KMS-11 (cell line): ENCODE data around the gene KIF26B.

Source experiments
- H2AFZ ChIP-seq: fragments of 200-600 bp; sonication (generic); 2 replicates; pipeline ENCODE4 v1.6.1; 2016; ENCODE audit warnings: antibody characterized with exemption, mixed run types, low read depth
- H3K27ac ChIP-seq: fragments of 200-600 bp; sonication (generic); 2 replicates; pipeline ENCODE4 v1.6.1; 2016; ENCODE audit warnings: mild to moderate bottlenecking, mixed run types
- H3K27me3 ChIP-seq: fragments of 200-600 bp; sonication (generic); 2 replicates; pipeline ENCODE4 v1.6.1; 2017; ENCODE audit warnings: mild to moderate bottlenecking, low read depth, mixed run types, moderate library complexity; ENCODE audit not compliant: insufficient read depth
- H3K36me3 ChIP-seq: fragments of 200-600 bp; sonication (generic); 2 replicates; pipeline ENCODE4 v1.6.1; 2017; ENCODE audit warnings: mild to moderate bottlenecking, mixed run types; ENCODE audit not compliant: insufficient read depth
- H3K4me1 ChIP-seq: fragments of 200-600 bp; sonication (generic); 2 replicates; pipeline ENCODE4 v1.6.1; 2016; ENCODE audit warnings: mild to moderate bottlenecking, low read depth, mixed run types; ENCODE audit not compliant: poor library complexity, severe bottlenecking
- H3K4me2 ChIP-seq: fragments of 200-600 bp; sonication (generic); 2 replicates; pipeline ENCODE4 v1.7.0; 2016; ENCODE audit warnings: mild to moderate bottlenecking, mixed run types
- H3K4me3 ChIP-seq: fragments of 200-600 bp; sonication (generic); IDR thresholded peaks from 2 replicates; pipeline ENCODE4 v1.6.1; 2017; ENCODE audit warnings: low read depth, low read length, mixed read lengths; ENCODE audit not compliant: insufficient read depth
- H3K79me2 ChIP-seq: fragments of 200-600 bp; sonication (generic); 2 replicates; pipeline ENCODE4 v1.6.1; 2016; ENCODE audit warnings: low read depth, mixed run types; ENCODE audit not compliant: insufficient read depth
- H3K9ac ChIP-seq: fragments of 200-600 bp; sonication (generic); 2 replicates; pipeline ENCODE4 v1.6.1; 2016; ENCODE audit warnings: mild to moderate bottlenecking, mixed run types
- H4K20me1 ChIP-seq: fragments of 200-600 bp; sonication (generic); 2 replicates; pipeline ENCODE4 v1.6.1; 2016; ENCODE audit warnings: mild to moderate bottlenecking, mixed run types; ENCODE audit not compliant: insufficient read depth
- TF ChIP-seq, protein P1 (sequence below): fragments of 200-600 bp; sonication (generic); conservative IDR thresholded peaks from 2 replicates; pipeline ENCODE4 v1.6.1; 2017; ENCODE audit warnings: low read depth, mild to moderate bottlenecking, antibody characterized with exemption, low read length, moderate library complexity, mixed read lengths

KIF26B gene

DNA sequence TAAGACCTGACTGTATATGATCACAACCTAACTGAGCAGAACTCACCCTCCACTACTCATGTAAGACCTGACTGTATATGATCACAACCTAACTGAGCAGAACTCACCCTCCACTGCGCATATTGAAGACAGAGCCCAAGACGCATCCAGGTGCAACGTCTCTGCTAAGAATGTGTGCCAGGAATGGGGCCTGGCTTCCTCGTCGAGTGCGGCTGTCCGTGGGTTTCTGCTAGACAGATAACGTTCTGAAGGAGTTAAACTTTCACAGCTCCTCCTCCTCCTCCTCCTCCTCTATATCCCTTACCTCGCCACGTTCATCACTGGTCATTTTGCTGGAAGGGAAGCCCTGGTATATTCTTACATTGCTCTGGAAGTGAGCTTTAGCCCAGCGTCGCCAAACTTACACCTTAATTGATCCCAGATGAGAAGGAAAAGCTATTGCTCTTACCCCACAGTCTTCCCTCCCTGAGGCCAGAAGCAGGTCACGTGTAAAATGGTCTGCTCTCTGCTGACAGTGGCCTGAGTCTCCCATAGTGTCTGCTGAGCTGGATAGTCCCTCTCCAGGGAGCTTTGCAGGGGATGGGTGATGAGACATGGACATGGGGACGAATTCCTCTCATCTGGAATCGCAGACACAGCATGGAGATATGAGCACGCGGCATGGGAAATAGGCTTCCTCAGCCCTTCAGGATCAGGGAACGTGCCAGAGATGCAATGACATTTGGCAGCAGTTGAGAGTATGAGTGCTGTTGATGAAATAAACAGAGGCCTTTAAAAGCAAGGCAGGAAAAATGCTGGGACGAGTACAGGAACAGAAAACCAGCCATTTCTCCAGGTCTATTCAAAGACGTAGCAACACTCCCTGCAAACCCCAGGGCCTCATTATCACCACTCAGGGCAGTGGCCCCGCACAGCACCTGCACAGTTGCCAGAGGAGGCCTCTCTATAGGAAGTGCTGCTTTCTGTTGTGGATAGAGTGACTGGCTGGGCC is 528.1 kb downstream of the KIF26B start:
- Histone ChIP-seq H3K27me3 (no peaks in the 10 kb centered on the region), H3K36me3 (no peaks in the 10 kb centered on the region), H3K27ac (no peak overlapping the region), H3K4me3 (no peak overlapping the region), H4K20me1 (no peaks in the 10 kb centered on the region), H3K4me2 (no peak overlapping the region), H3K79me2 (no peaks in the 10 kb centered on the region), H3K4me1 (no peaks in the 10 kb centered on the region), H3K9ac (no peak overlapping the region), H2AFZ (no peak overlapping the region)
- TF ChIP-seq, protein P1, sequence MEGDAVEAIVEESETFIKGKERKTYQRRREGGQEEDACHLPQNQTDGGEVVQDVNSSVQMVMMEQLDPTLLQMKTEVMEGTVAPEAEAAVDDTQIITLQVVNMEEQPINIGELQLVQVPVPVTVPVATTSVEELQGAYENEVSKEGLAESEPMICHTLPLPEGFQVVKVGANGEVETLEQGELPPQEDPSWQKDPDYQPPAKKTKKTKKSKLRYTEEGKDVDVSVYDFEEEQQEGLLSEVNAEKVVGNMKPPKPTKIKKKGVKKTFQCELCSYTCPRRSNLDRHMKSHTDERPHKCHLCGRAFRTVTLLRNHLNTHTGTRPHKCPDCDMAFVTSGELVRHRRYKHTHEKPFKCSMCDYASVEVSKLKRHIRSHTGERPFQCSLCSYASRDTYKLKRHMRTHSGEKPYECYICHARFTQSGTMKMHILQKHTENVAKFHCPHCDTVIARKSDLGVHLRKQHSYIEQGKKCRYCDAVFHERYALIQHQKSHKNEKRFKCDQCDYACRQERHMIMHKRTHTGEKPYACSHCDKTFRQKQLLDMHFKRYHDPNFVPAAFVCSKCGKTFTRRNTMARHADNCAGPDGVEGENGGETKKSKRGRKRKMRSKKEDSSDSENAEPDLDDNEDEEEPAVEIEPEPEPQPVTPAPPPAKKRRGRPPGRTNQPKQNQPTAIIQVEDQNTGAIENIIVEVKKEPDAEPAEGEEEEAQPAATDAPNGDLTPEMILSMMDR, result no peak

GRCh38 chr1:245683676-245684075 is 528.9 kb downstream of the KIF26B start:
- Histone ChIP-seq H3K79me2 (no peaks in the 10 kb centered on the region), H3K36me3 (no peaks in the 10 kb centered on the region), H3K27ac (no peak overlapping the region), H3K4me1 (no peaks in the 10 kb centered on the region), H2AFZ (no peak overlapping the region), H3K4me3 (no peak overlapping the region), H3K9ac (no peak overlapping the region), H3K27me3 (no peaks in the 10 kb centered on the region), H3K4me2 (no peak overlapping the region), H4K20me1 (no peaks in the 10 kb centered on the region)
- TF ChIP-seq, protein P1, result no peak

- Histone ChIP-seq H3K79me2 (no peaks in the 10 kb centered on the region), H3K27me3 (no peaks in the 10 kb centered on the region), H3K27ac (no peak overlapping the region), H4K20me1 (no peaks in the 10 kb centered on the region), H2AFZ (no peak overlapping the region), H3K4me1 (no peaks in the 10 kb centered on the region), H3K4me3 (no peak overlapping the region), H3K36me3 (no peaks in the 10 kb centered on the region), H3K9ac (no peak overlapping the region), H3K4me2 (no peak overlapping the region)
- TF ChIP-seq, protein P1, result no peak
These were observed 529.4 kb downstream of the KIF26B start for GRCh38 chr1:245684166-245684565.

- no peaks in the 10 kb centered on the region for H3K27me3 ChIP-seq
- no peaks in the 10 kb centered on the region for H3K36me3 ChIP-seq
- no peak overlapping the region for H2AFZ ChIP-seq
- TF ChIP-seq, protein P1, result no peak
- no peaks in the 10 kb centered on the region for H4K20me1 ChIP-seq
- H3K79me2 ChIP-seq, result no peaks in the 10 kb centered on the region
- no peak overlapping the region for H3K9ac ChIP-seq
- no peak overlapping the region for H3K4me3 ChIP-seq
- H3K27ac ChIP-seq, result no peak overlapping the region
- no peak overlapping the region for H3K4me2 ChIP-seq
- no peaks in the 10 kb centered on the region for H3K4me1 ChIP-seq
These were observed 529.8 kb downstream of the KIF26B start for GRCh38 chr1:245684571-245684970.
